DOHH2 (cell line): Measurements from ENCODE around the gene PRKAR1B.

Source experiments
- H3F3A ChIP-seq: fragments of 200-600 bp; sonication (generic), shearing (Covaris generic); 2 replicates; pipeline ENCODE4 v1.6.0; 2016; ENCODE audit warnings: antibody characterized with exemption, mild to moderate bottlenecking; ENCODE audit not compliant: control insufficient read depth, insufficient read depth
- H3K27ac ChIP-seq: fragments of 200-600 bp; sonication (generic); 2 replicates; pipeline ENCODE4 v1.5.1; 2014; ENCODE audit warnings: low read depth, mild to moderate bottlenecking, low read length, moderate library complexity
- H3K27me3 ChIP-seq: fragments of 200-600 bp; sonication (generic); 2 replicates; pipeline ENCODE4 v1.6.1; 2014; ENCODE audit warnings: mild to moderate bottlenecking, low read length, mixed read lengths; ENCODE audit not compliant: control insufficient read depth
- H3K36me3 ChIP-seq: fragments of 200-600 bp; sonication (generic); 2 replicates; pipeline ENCODE4 v1.6.1; 2014; ENCODE audit warnings: mild to moderate bottlenecking, low read length, moderate library complexity, mixed read lengths; ENCODE audit not compliant: control insufficient read depth
- H3K4me1 ChIP-seq: fragments of 200-600 bp; sonication (generic); 2 replicates; pipeline ENCODE4 v1.6.1; 2014; ENCODE audit warnings: mild to moderate bottlenecking, low read length, mixed read lengths; ENCODE audit not compliant: control insufficient read depth
- H3K4me2 ChIP-seq: fragments of 200-600 bp; sonication (generic); 2 replicates; pipeline ENCODE4 v1.6.0; 2014; ENCODE audit warnings: mild to moderate bottlenecking, low read length, moderate library complexity
- H3K4me3 ChIP-seq: fragments of 200-600 bp; sonication (generic); 2 replicates; pipeline ENCODE4 v1.5.1; 2014; ENCODE audit warnings: mild to moderate bottlenecking, low read length, mixed read lengths
- H3K79me2 ChIP-seq: fragments of 200-600 bp; sonication (generic); 2 replicates; pipeline ENCODE4 v1.6.1; 2014; ENCODE audit warnings: mild to moderate bottlenecking, low read length, mixed read lengths; ENCODE audit not compliant: control insufficient read depth
- H3K9me2 ChIP-seq: fragments of 200-600 bp; sonication (generic); replicated peaks from 2 replicates; pipeline ENCODE4 v1.6.1; 2014; ENCODE audit warnings: mild to moderate bottlenecking, low read length, mixed read lengths; ENCODE audit not compliant: control insufficient read depth
- H3K9me3 ChIP-seq: fragments of 200-600 bp; sonication (generic); 2 replicates; pipeline ENCODE4 v1.6.1; 2014; ENCODE audit warnings: antibody characterized with exemption, low read length, mixed read lengths; ENCODE audit not compliant: control insufficient read depth, insufficient read depth
- H4K20me1 ChIP-seq: fragments of 200-600 bp; sonication (generic); 2 replicates; pipeline ENCODE4 v1.6.0; 2014; ENCODE audit warnings: low read depth, mild to moderate bottlenecking, antibody characterized with exemption, low read length, moderate library complexity; ENCODE audit not compliant: control insufficient read depth, insufficient read depth
- EZH2phosphoT487 ChIP-seq: fragments of 200-600 bp; sonication (generic); IDR thresholded peaks from 2 replicates; pipeline ENCODE4 v1.6.1; 2017; ENCODE audit warnings: borderline replicate concordance, mild to moderate bottlenecking, antibody characterized with exemption, low read length, moderate library complexity, mixed read lengths
- TF ChIP-seq, protein P1 (sequence below): fragments of 200-600 bp; sonication (generic); IDR thresholded peaks from one replicate; pipeline ENCODE4 v1.5.1; 2014; ENCODE audit warnings: antibody characterized with exemption, mild to moderate bottlenecking, low read depth, low read length; ENCODE audit not compliant: poor library complexity, severe bottlenecking

Gene PRKAR1B

GRCh38 chr7:706721-707120 lies 20.4 kb downstream of the PRKAR1B start:
- Histone ChIP-seq H3K79me2 (peaks cover 50% of the 10 kb centered on the region), H4K20me1 (no peaks in the 10 kb centered on the region), H3K9me3 (0 out of 2 replicates have a peak, but pooled peaks cover 4% of the 10 kb centered on the region), H3K27me3 (no peaks in the 10 kb centered on the region), H3K4me3 (no peak overlapping the region), H3F3A (no peaks in the 10 kb centered on the region), H3K27ac (no peak overlapping the region), H3K36me3 (peaks cover 42% of the 10 kb centered on the region), H3K4me2 (no peak overlapping the region), H3K4me1 (no peaks in the 10 kb centered on the region), H3K9me2 (no peaks in the 10 kb centered on the region)
- TF ChIP-seq, protein P1, sequence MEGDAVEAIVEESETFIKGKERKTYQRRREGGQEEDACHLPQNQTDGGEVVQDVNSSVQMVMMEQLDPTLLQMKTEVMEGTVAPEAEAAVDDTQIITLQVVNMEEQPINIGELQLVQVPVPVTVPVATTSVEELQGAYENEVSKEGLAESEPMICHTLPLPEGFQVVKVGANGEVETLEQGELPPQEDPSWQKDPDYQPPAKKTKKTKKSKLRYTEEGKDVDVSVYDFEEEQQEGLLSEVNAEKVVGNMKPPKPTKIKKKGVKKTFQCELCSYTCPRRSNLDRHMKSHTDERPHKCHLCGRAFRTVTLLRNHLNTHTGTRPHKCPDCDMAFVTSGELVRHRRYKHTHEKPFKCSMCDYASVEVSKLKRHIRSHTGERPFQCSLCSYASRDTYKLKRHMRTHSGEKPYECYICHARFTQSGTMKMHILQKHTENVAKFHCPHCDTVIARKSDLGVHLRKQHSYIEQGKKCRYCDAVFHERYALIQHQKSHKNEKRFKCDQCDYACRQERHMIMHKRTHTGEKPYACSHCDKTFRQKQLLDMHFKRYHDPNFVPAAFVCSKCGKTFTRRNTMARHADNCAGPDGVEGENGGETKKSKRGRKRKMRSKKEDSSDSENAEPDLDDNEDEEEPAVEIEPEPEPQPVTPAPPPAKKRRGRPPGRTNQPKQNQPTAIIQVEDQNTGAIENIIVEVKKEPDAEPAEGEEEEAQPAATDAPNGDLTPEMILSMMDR, result no peak
- TF ChIP-seq EZH2phosphoT487, result no peak

GRCh38 chr7:703049-703448 lies 24.0 kb downstream of the PRKAR1B start:
- H3K27ac ChIP-seq, result no peak overlapping the region
- no peak overlapping the region for H3K4me3 ChIP-seq
- H3K4me2 ChIP-seq, result no peak overlapping the region
- TF ChIP-seq, protein P1, result no peak
- TF ChIP-seq EZH2phosphoT487, result no peak
- no peaks in the 10 kb centered on the region for H3K27me3 ChIP-seq
- H3K9me2 ChIP-seq, result no peaks in the 10 kb centered on the region
- peaks cover 66% of the 10 kb centered on the region for H3K79me2 ChIP-seq
- no peaks in the 10 kb centered on the region for H3F3A ChIP-seq
- peaks cover 55% of the 10 kb centered on the region for H3K36me3 ChIP-seq
- H3K9me3 ChIP-seq, result 0 out of 2 replicates have a peak, but pooled peaks cover 4% of the 10 kb centered on the region
- H3K4me1 ChIP-seq, result no peaks in the 10 kb centered on the region
- no peaks in the 10 kb centered on the region for H4K20me1 ChIP-seq

- H3K4me2 ChIP-seq, result no peak overlapping the region
- no peaks in the 10 kb centered on the region for H3F3A ChIP-seq
- no peak overlapping the region for H3K4me3 ChIP-seq
- H3K36me3 ChIP-seq, result peaks cover 60% of the 10 kb centered on the region
- 0 out of 2 replicates have a peak, but pooled peaks cover 4% of the 10 kb centered on the region for H3K9me3 ChIP-seq
- no peaks in the 10 kb centered on the region for H3K9me2 ChIP-seq
- H3K27ac ChIP-seq, result no peak overlapping the region
- TF ChIP-seq, protein P1, result no peak
- no peak for TF ChIP-seq EZH2phosphoT487
- no peaks in the 10 kb centered on the region for H3K4me1 ChIP-seq
- no peaks in the 10 kb centered on the region for H3K27me3 ChIP-seq
- H4K20me1 ChIP-seq, result no peaks in the 10 kb centered on the region
- peaks cover 52% of the 10 kb centered on the region for H3K79me2 ChIP-seq
Observed at GRCh38 chr7:701086-701671, 25.9 kb downstream of the PRKAR1B start.
